HepG2 (cell line): ENCODE measurements around the gene TBC1D2B. TPM values are rescaled to one million over a fixed set of nuclear protein-coding genes. Genes with fewer than 3 reads are reported as not detected.

Source experiments
- ARID3A ChIP-seq: IDR thresholded peaks from 2 replicates; pipeline ENCODE4 v1.6.1; 2012; ENCODE audit warnings: low read depth, low read length, improper control_type of control experiment
- ATF6 ChIP-seq: sonication (generic); formaldehyde crosslinking; conservative IDR thresholded peaks from 2 replicates; pipeline ENCODE4 v1.4.0; 2020; ENCODE audit warnings: missing genetic modification reagents
- CREBL2 ChIP-seq: sonication (generic); formaldehyde crosslinking; IDR thresholded peaks from 2 replicates; pipeline ENCODE4 v1.8.1; 2023; ENCODE audit warnings: missing genetic modification reagents, mild to moderate bottlenecking, borderline replicate concordance
- CTCF ChIP-seq: sonication (generic); formaldehyde crosslinking; IDR thresholded peaks from 2 replicates; pipeline ENCODE4 v1.5.0; 2020; ENCODE audit warnings: mild to moderate bottlenecking, missing genetic modification reagents, moderate library complexity
- GZF1 ChIP-seq: sonication (generic); formaldehyde crosslinking; IDR thresholded peaks from 2 replicates; pipeline ENCODE4 v1.5.1; 2020; ENCODE audit warnings: mild to moderate bottlenecking, missing genetic modification reagents
- RAD21 ChIP-seq: fragments of 450-650 bp; formaldehyde crosslinking; IDR thresholded peaks from 2 replicates; pipeline ENCODE4 v1.5.0; 2020; ENCODE audit warnings: mild to moderate bottlenecking
- SMC3 ChIP-seq: IDR thresholded peaks from 2 replicates; pipeline ENCODE4 v1.6.1; 2011; ENCODE audit warnings: low read length, improper control_type of control experiment
- STAG1 ChIP-seq: sonication (generic); formaldehyde crosslinking; IDR thresholded peaks from 2 replicates; pipeline ENCODE4 v1.4.0; 2020; ENCODE audit warnings: missing genetic modification reagents
- ZFP36L2 ChIP-seq: sonication (generic); formaldehyde crosslinking; IDR thresholded peaks from 2 replicates; pipeline ENCODE4 v1.4.0; 2020; ENCODE audit warnings: missing genetic modification reagents
- ZMYM2 ChIP-seq: sonication (generic); formaldehyde crosslinking; IDR thresholded peaks from 2 replicates; pipeline ENCODE4 v1.8.0; 2022; ENCODE audit warnings: mild to moderate bottlenecking, missing genetic modification reagents
- ZNF136 ChIP-seq: sonication (generic); formaldehyde crosslinking; IDR thresholded peaks from 2 replicates; pipeline ENCODE4 v1.8.1; 2022; ENCODE audit warnings: low read depth, mild to moderate bottlenecking, moderate library complexity, missing genetic modification reagents
- ZNF20 ChIP-seq: sonication (generic); formaldehyde crosslinking; IDR thresholded peaks from 2 replicates; pipeline ENCODE4 v1.4.0; 2020; ENCODE audit warnings: mild to moderate bottlenecking, moderate library complexity, missing genetic modification reagents
- ZNF276 ChIP-seq: sonication (generic); formaldehyde crosslinking; IDR thresholded peaks from 2 replicates; pipeline ENCODE4 v1.4.0; 2020; ENCODE audit warnings: mild to moderate bottlenecking, low read depth, missing genetic modification reagents
- ZNF34 ChIP-seq: sonication (generic); formaldehyde crosslinking; IDR thresholded peaks from 2 replicates; pipeline ENCODE4 v1.4.0; 2020; ENCODE audit warnings: mild to moderate bottlenecking, missing genetic modification reagents, borderline replicate concordance
- ZNF501 ChIP-seq: sonication (generic); formaldehyde crosslinking; IDR thresholded peaks from 2 replicates; pipeline ENCODE4 v1.5.1; 2020; ENCODE audit warnings: mild to moderate bottlenecking, moderate library complexity, missing genetic modification reagents
- ZNF713 ChIP-seq: sonication (generic); formaldehyde crosslinking; IDR thresholded peaks from 2 replicates; pipeline ENCODE4 v1.4.0; 2020; ENCODE audit warnings: mild to moderate bottlenecking, missing genetic modification reagents
- ZNF83 ChIP-seq: sonication (generic); formaldehyde crosslinking; IDR thresholded peaks from 2 replicates; pipeline ENCODE4 v1.4.0; 2020; ENCODE audit warnings: missing genetic modification reagents, mild to moderate bottlenecking, borderline replicate concordance
- polyA plus RNA-seq, 8 experiments: library from polyadenylated mRNA; depleted of rRNA in 3 of 8; stranded (reverse) in 7 of 8; unstranded in 1 of 8; fragments of >200 nt; fragmentation: Illumina TruSeq in 4 of 8; extraction: Trizol in 4 of 8; gene quantifications; 2 replicates each; pipeline versions ENCODE4 v1.2.1 to v1.2.3, GENCODE V29; 2011 to 2016; ENCODE audit warnings: low read depth in 4 of 8, missing spikeins in 1 of 8, mixed read lengths in 1 of 8; ENCODE audit not compliant: insufficient read depth in 1 of 8
- total RNA-seq, 5 experiments: library from RNA; depleted of rRNA; stranded (reverse); fragments of >200 nt; fragmentation: Illumina TruSeq; extraction: Trizol; gene quantifications; 2 replicates each; pipeline ENCODE4 v1.2.3, GENCODE V29; 2016; ENCODE audit warnings: low read depth in 1 of 5
- TF ChIP-seq, protein P1 (sequence below): sonication (generic); formaldehyde crosslinking; IDR thresholded peaks from 2 replicates; pipeline ENCODE4 v1.4.0; 2020; ENCODE audit warnings: missing genetic modification reagents
- TF ChIP-seq, protein P2 (sequence below): sonication (generic); formaldehyde crosslinking; IDR thresholded peaks from 2 replicates; pipeline ENCODE4 v1.8.0; 2022; ENCODE audit warnings: missing genetic modification reagents, mild to moderate bottlenecking, inconsistent platforms, borderline replicate concordance

TBC1D2B gene
- total and polyA plus RNA-seq, 2 of the 13 experiments (the other 11 are each of a cell fraction or from before 2014, with no cell fraction given): 10.1 to 14.4 TPM

DNA sequence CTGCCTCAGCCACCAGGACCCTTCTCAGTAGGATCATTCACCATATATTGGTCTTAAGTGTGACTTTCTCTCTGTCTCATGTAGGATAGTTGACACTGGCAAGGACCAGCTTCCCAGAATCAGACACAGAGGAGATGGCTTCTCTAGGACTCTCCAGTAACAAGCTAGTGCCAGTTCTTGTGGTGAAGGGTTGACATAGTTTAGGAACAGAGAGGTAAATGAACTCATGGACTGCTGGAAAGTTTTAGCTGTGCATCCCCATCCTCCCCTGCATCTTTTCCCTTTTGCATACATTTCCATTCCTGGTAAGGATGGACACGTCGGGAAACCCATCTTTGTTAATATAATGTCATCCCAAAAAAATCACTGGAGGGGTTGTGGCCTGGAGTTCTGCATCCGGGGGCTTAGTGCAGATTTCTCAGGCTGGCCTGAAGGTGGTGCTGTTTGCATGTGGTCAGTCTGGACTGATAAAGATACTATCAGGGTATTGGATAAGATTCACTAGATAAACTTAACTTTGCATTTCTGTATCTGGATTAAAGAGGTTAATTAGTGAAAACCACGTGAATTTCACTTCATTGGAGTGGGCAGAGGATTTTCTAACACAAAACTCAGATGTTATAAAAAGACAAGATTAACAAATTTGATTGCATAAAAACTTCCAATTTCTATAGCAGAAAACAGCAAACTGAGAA, 110.8 kb downstream of the TBC1D2B start (continued):
- TF ChIP-seq ZNF276 (no peak), STAG1 (CRISPR knock-in tag) (peak; percentile 80), ZNF83 (CRISPR knock-in tag) (no peak), RAD21 (peak; percentile 69), ATF6 (CRISPR knock-in tag) (no peak), ARID3A (0 out of 2 replicates have a peak, but pooled peaks have one; percentile 25), CREBL2 (CRISPR knock-in tag) (no peak), ZNF713 (CRISPR knock-in tag) (no peak), CTCF (CRISPR knock-in tag) (peak; percentile 81), ZNF136 (CRISPR knock-in tag) (no peak), GZF1 (CRISPR knock-in tag) (no peak), ZMYM2 (no peak), SMC3 (peak; percentile 60), ZFP36L2 (no peak), ZNF20 (no peak), ZNF34 (CRISPR knock-in tag) (no peak), ZNF501 (CRISPR knock-in tag) (no peak)
- TF ChIP-seq, protein P1, sequence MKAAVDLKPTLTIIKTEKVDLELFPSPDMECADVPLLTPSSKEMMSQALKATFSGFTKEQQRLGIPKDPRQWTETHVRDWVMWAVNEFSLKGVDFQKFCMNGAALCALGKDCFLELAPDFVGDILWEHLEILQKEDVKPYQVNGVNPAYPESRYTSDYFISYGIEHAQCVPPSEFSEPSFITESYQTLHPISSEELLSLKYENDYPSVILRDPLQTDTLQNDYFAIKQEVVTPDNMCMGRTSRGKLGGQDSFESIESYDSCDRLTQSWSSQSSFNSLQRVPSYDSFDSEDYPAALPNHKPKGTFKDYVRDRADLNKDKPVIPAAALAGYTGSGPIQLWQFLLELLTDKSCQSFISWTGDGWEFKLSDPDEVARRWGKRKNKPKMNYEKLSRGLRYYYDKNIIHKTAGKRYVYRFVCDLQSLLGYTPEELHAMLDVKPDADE: no peak
- TF ChIP-seq, protein P2, sequence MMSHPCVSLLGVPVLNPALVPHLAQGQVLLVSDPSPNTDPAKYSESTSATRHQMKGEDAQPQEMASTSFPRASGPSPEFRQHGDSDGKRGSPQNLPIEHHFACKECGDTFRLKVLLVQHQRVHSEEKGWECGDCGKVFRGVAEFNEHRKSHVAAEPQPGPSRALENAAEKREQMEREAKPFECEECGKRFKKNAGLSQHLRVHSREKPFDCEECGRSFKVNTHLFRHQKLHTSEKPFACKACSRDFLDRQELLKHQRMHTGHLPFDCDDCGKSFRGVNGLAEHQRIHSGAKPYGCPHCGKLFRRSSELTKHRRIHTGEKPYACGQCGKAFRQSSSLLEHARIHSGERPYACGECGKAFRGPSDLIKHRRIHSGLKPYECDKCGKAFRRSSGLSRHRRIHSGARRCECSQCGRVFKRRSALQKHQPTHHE: no peak
